ENCODE results near the gene NAT8L.

The NAT8L gene

DNA sequence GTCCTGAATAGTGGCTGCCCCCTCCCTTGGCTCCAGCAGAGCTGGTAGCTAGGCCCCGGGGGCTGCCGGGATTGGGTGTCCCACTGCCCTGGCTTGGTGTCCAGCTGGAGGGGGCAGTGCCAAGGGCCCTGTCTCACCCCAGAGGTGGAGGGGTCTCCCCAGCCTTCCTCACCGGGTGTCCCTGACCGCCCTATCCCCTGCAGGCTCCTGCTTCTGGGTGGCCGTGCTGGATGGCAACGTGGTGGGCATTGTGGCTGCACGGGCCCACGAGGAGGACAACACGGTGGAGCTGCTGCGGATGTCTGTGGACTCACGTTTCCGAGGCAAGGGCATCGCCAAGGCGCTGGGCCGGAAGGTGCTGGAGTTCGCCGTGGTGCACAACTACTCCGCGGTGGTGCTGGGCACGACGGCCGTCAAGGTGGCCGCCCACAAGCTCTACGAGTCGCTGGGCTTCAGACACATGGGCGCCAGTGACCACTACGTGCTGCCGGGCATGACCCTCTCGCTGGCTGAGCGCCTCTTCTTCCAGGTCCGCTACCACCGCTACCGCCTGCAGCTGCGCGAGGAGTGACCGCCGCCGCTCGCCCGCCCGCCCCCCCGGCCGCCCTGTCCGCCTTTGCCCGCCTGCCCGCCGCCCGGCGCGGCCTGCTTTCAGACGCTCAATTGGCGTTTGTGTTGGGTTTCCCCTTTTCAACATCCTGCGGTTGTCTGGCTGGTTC lies 4.6 kb downstream of the NAT8L start:
- no peak overlapping the region for H3K4me3 ChIP-seq (ENCODE audit: low read depth, low read length)

DNA sequence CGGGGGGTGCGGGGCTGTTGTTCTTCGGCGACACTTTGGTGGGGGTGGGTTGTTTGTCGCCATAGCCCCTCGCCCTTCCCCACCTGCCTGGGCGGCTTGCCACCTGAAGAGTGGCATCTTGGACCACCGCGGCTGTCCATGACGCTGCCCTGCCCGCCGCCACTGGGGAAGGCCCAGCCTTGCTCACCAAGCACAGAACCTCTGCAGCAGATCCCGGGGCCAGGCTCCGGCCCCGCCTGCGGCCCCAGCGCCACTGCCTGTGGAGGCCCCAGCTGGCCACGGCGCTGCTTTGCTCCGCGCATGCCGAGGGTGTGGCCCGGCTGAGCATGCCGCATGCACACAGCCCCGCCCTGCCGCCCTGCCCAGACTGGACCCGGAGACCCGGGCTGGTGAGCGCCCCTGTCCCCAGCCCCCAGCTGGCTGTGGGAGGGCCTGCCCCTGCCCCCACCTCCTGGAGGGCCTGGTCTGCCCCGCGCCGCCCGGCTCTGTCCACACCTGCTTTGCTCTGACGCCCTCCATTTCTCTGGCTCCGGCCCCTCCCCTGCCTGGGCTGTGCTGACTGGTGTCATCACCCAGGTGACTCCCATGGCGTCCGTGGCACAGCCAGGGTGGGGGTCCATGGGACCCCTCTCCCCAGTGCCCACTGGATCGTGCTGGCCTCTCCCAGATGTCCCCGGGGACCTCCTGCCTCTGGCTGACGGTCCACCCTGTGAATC lies 5.3 kb downstream of the NAT8L start:
- H3K4me3 ChIP-seq (ENCODE audit: low read depth, low read length) = no peak overlapping the region

DNA sequence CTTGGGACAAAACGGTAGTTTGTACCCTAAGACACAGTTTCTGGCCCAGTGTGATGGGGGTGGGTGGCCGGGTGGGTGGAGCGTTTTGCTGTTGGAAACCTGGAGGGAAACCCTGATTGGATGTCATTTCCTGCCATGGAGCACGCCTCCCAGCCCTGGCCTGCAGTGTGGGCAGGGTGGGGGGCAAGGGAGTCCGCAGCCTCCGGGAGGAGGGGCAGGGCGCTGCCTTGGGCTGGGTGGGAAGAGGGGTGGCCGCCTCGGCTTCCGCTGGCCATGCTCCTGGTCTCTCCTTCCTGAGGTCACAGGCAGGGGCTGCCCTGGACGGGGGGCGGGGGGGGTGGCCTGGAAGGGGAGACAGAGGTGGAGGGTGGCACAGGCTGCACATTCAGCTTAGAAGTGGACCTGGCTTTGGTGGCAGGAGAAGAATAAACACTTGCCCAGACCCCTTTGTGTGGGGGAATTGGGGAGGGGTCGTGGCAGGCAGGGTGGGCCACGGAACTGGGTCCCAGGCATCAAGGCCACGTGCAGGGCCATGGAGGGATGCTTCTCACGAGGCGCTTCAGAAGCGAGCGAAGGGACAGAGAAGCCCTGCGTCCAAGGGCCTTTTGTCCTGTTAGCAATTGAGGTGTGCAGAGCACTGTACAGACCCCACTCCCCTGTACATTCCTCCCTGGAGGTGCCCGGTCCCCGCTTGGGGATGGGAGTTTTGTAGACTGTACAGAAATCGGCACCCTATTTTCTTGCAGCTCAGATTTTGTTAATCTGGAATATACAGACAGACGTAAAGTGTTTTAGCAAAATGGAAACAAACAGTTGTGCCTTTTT lies 6.2 kb downstream of the NAT8L start:
- H3K4me3 ChIP-seq (ENCODE audit: low read depth, low read length) = no peak overlapping the region

DNA sequence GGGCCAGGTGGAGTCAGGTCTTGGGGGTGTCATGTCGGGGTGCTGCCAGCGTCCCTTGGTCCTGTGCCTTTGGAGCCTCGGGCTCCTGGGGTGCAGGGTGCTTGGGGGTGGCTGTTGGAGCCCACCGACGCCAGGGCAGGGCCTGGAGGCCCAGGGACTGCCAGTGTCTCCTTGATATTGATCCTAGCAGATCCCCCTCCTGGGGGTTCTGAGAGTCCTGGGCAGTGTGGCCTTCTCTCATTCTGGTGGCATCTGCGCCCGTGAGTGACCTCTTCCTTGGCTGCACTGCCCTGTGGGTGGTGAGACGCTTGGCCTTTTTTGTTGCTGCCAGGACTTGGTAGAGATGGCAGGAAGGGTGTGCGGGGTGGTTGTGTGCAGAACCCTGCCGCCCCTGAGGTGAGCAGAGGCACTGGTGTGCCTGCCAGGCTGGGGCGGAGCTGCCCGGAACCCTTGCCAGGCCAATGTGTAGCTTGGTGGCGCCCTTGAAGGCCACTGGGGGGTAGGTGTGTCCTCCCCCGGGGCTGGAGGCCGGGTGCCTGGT lies 7.0 kb downstream of the NAT8L start:
- no peak overlapping the region for H3K4me3 ChIP-seq (ENCODE audit: low read depth, low read length)

DNA sequence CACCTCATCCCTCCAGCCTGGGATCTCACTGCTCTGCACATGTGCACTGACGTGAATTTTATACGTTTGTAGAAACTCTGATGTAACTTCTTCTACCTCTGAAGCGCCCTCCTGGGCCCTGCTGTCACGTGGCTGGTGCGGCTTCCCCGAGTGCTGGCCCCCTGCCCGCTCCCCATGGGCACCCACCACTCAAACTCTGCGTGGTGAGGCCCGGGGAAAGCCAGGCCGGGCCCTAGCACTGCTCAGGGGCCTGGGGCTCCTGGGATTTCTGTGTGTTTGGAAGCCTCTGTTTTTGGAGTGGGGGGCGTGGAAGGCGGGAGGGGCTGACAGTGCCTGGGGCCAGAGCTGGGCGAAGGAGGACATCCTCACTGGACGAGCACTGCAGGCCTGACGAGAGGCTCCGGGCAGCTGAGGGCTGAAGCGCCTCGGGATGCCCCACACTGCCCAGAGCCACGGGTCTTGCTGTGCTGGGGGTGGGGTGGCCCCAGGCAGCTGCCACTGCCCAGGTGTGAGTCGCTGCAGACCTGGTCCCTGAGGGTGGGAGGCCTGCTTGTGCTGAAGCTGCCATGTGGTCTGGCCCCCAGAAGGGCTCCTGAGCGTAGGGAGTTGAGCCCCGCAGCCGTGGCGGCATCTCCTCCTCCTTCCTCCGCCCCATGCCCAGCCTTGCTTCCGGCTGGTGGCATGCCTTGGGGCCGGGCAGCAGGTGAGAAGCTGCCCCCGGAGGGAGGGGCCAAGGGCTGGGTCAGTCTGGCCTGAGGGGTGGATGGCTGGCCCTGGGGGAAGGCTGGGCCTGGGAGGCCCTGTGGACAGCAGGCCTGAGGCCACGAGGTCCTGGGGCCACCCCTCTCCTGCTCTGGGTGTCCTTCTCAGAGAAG lies 7.7 kb downstream of the NAT8L start:
- no peak overlapping the region for H3K4me3 ChIP-seq (ENCODE audit: low read depth, low read length)

DNA sequence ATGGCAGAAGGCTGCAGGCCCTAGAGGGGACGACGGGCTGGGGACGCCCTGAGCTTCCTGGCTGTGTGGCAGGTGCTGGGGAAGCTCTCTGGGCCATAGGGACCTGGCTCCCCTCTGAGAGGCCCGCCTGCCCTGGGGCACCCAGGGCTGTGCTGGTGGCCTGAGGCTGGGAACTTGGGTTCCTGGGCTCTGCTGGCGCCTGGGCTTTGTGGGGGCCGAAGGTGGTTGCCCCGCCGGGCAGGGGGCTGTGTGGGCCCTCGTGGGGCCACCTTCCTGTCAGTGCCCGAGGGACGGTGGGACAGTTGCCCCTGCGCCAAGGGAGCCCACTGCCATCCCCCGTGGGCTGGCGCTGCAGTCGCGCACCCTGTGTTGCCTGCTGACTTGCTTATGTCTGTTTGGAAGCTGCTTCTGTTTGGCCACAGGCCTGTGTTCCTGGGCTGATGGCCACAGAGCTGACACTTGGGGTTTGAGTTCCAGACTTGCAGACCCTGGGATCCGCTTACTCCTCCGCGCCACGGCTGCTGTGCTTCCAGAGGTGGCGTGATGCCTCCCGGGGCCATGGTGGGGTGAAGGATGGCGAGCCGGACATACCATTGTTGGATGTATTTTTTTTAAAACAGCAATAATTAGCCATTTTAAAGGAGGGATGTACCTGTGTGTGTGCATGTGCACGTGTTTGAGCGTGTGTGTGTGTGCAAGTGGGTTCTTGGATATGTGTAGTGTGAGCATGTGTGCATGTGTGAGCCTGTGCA lies 8.5 kb downstream of the NAT8L start:
- no peak overlapping the region for H3K4me3 ChIP-seq (ENCODE audit: low read depth, low read length)

DNA sequence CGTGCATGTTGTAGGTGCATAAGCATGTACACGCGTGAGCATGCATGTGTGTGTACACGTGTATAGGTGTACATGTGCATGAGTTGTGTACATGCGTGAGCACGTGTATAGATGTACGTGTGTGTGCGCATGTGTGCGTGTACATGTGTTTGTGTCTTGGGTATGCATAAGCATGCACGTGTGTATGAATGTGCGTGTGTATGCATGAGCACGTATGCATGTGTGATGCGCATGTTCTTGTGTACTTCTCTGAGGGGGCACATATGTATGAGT lies 9.0 kb downstream of the NAT8L start:
- no peak overlapping the region for H3K4me3 ChIP-seq (ENCODE audit: low read depth, low read length)

DNA sequence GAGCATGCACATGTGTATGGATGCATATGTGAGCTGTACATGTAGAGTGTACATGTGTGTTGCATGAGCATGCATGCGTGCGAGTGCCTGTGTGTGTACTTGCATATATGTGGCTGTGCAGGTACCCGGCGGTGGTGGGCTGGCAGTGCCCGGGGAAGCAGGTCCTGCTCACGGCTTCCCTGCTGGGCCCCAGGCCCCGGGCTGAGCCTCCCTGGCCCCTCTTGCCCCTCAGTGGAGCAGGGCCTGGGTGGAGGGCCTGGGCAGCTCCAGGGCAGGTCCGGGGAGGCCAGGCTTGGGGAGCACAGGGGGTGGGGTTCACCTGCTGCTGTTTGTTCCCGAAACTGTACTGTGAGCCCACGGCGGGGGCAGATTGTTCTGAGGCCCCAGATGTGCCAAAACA lies 9.4 kb downstream of the NAT8L start:
- no peak overlapping the region for H3K4me3 ChIP-seq (ENCODE audit: low read depth, low read length)

DNA sequence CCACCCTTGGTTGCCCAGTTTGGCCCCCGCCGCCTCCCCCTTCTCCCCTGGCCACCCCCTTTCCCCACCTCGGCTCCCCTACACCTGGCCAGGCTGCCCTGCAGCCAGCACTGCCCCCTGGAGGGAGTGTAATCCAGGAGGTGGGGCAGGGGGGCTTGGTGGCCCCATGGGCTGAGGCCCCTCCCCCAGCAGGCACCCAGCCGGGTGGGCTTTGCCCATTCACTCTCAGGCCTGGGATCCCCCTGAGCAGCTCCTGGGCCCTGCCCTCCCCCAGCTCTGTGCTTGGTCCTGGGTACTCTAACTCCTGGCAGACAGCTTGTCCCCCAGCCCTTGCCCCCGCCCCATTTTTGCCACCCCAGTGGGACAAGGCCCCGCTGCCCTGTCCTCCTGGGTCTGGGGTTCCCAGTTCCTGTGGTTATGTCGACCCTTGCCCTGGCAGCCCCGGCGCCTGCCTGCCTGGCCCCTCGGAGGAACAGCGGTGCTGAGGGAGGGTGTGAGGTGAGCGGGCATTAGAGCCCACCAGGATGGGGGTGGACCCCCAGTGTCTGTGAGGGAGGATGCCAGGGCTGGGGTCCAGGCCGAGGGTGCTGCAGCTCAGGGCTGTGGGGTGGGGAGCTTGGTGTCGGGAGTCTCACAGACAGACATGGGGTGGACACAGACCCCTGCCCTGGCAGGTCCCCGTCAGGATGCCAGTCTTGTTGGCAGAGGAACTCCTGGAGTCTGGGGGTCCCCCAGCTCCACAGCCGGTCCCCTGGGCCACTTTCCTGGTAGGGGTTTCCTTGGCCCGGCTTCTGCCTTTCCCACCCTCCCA lies 10.2 kb downstream of the NAT8L start:
- no peak overlapping the region for H3K4me3 ChIP-seq (ENCODE audit: low read depth, low read length)

DNA sequence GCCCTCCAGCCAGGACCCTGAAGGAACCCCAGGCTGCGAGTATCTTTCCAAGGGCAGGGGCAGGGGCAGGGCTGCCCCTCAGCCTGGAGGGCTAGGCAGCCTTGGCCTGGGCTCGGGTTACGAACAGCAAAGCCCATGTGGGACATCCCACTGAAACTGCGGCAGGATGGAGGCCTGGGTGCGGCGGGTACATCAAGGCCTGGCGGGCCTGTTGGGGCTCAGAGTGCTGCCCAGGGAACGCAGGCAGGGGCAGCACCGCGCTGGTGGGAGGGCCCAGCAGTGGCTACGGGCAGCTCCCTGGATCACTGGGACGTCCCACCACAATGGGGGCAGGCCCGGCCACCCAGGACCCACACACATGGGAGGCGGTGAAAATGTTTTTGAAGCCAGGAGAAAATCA lies 10.9 kb downstream of the NAT8L start:
- no peak overlapping the region for H3K4me3 ChIP-seq (ENCODE audit: low read depth, low read length)

DNA sequence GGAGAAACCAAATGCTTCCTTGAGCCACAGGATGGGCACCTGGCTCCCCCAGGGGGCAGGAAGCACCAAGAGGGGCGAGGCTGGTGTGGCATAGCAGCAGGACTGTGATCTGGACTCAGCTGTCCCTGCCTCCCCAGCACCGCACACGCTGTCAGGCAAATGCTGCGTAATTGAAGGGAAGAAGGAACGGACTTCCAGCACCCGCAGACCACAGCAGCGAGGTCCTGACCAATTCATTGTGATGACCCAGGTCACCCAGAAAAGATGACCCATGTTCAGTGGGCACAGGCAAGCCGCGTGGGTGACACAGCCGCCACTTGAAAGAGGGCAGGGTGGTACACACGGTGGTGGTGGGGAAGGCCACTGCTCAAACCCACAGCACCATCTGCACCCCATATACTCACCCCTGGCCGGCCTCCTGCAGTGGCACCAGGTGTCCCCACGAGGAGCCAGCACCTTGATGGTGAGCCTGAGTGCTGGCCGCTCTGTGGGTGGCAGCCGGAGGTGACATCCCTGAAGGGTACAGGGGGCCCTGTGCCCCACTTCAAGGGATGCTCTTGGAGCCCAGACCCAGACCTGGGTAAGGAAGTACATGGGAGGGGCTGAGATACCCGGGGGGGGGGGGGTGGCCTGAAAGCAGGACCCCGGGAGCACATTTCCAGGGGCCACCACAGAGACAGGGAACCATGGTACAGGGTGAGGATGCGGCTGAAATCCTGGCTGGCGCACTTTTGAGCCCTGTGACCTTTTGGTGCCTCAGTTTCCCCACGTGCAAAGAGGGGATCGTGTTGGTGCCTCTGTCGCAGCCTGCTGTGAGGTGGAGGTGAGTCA lies 11.5 kb downstream of the NAT8L start:
- H3K4me3 ChIP-seq (ENCODE audit: low read depth, low read length) = no peak overlapping the region

DNA sequence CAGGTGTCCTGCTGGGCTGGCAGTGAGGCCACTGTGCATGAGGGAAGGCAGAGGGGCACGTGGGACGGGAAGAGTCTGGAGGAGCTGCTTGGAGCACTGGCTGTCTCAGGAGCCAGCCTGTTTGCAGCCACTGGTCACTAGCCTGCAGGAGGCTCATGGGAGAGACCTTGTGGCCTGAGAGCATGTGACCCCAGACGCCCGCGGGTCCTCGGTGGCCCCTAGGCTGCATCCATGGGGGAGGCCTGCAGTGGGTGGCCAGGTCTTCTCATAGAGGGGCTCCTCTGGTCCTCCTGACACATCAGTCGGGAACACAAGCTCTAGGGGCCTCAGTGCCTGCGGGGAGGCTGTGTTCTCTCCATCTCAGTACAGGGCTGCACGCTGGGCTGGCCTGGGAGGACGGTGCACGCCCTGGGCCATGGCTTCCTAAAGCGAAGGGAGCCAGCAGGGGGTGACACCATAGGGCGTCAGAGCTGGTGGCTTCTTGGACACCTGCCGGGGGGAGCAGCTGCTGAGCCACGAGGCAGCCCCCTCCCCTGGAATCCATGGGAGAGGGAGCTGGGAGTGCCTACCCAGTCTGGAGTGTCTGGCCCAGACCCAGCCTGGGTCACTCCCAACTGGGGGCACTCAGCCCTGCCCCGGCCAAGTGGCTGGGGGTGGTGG lies 12.3 kb downstream of the NAT8L start:
- no peak overlapping the region for H3K4me3 ChIP-seq (ENCODE audit: low read depth, low read length)

DNA sequence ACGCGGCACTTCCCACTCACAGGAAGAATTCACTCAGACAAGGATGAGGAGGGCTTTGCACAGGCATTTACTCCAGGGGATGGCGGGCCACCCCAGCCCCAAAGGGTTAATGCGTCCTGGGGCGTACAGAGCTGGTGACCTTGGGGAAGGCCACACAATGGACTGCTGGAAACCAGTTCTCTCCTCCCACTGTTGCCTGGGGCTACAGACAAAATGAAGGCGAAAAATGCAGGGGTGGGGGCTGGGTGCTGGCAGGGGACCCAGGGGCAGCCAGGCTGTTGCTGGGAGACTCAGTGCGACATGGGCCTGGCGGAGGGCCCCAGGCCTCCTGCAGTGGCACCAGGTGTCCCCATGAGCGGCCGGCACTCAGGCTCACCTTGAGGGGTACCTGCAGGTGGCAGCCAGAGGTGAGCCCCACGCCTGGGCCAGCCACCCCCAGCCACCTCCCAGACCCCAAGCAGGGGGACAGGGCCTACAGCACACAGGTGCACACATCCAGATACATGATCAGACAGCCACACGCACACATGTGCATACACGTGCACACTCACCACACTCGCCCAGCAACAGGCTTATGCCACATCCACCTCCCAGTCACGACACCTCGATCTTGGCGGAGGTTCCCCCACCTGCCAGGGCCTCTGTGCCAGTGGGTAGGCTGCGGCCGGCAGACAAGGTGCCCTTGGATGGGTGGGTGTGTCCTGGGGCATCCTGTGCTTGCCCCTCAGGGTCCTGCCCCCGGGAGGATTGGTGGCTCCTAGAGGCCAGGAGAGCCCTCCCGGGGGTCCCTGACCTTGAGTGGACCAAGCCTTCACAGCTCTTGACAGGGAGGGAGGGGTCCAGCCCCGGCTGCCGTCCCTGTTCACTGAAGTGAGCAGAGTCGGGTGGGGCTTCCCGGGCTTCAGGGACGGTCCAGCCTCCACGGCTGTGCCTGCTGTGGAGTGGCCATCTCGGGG lies 13.1 kb downstream of the NAT8L start:
- no peak overlapping the region for H3K4me3 ChIP-seq (ENCODE audit: low read depth, low read length)

DNA sequence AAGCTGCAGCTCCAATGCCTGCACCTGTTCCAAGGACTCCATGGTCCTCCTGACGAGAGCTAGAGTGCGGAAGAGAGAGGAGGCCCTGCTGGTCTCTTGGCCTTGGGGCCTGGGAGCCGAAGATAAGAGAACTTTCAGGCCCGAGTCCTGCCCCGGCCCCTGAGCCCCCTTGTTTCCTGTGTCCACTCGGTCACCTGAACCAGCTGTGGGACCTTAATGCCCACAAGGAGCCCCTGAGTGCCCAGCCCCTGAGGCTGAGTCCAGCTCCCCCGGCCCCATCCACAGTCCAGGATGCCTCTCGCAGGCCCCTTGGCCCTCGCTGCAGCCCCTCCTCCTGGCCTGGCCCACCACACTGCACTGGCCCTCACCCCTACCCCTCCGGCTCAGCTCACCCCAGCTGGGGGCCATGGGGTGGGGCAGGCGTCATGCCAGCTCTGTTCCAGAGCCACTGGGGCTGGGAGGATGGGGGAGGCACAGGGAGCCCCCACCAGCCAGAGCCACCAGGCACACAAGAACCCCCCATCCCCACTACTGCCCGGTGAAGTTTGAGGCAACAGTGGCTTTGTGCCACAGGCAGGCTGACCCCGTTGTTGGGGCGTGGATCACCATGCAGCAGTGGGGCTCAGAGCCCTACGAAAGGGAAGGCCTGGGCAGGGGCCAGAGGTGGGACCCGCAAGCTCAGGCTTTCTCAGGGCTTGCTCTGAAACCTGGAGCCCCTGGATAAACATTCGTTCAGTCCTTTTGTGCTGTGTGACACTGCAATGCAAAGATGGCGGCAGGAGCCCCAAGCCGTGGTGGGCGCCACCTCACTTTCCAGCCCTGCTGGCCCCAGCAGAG lies 14.1 kb downstream of the NAT8L start:
- no peak overlapping the region for H3K4me3 ChIP-seq (ENCODE audit: low read depth, low read length)

DNA sequence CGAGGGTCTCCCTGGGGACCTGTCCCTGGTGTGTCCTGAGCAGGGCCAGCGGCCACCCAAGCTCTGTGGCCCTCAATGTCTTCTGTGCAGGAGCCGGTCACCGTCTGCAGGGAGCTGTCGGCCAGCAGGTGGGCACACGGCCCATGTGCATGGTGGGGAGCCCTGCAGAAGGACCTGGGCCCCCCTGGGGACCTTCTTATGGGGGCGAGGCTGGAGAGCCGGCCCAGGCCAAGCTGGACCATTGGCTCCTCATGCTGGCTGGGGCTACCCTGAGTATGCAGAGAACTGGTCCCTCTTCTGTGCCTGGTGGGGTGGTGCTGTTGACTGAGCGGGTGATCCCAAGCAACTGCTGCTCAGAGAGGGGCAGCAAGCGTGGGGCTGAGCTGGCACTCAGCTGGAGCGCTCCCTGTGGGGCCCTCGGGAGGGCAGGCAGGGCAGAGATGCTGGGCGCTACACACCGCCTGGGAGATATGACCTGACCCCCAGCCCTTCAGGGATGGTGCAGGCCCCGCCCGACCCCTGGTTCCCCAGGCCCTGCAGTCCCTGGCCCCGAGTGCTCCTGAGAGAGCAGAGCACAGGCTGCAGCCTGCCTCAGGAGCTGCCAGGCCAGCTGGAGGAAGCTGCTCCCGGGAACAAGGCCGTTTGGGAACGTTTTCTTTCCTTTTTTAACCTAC lies 14.8 kb downstream of the NAT8L start:
- H3K4me3 ChIP-seq (ENCODE audit: low read depth, low read length) = no peak overlapping the region
